Measurements from ENCODE around the gene MAP10.

- TF ChIP-seq CTCF (IDR thresholded peaks at IDR 0.05) (no peak), EZH2 (IDR thresholded peaks at IDR 0.05) (no peak)
Measured at GRCh38 chr1:232784794-232785193, 20.4 kb upstream of the MAP10 start.

Measured in neural progenitor cell (in vitro differentiated cells).